ENCODE results near the gene GRIA1.

- no peak for TF ChIP-seq POLR2AphosphoS5 (IDR thresholded peaks at IDR 0.05; ENCODE audit: low read depth, low read length)
- TF ChIP-seq TAF1 (IDR thresholded peaks at IDR 0.05; ENCODE audit: borderline replicate concordance, insufficient read depth, low read length): no peak
- TF ChIP-seq REST (IDR thresholded peaks at IDR 0.05; ENCODE audit: insufficient read depth in 1 of 2, low read depth in 2 of 2, low read length in 2 of 2): no peak
- TF ChIP-seq SIN3A (IDR thresholded peaks at IDR 0.05; ENCODE audit: borderline replicate concordance, insufficient read depth, low read length): no peak
Measured at GRCh38 chr5:153807801-153808200, 317.3 kb downstream of the GRIA1 start.

All from PFSK-1 (cell line).